Nasal cavity respiratory epithelium epithelial cell of viscerocranial mucosa (primary cell): ENCODE measurements around the gene BOD1L2. TPM values are rescaled to one million over a fixed set of nuclear protein-coding genes. Genes with fewer than 3 reads are reported as not detected.

Experiments
- total RNA-seq: library from RNA; depleted of rRNA; stranded (reverse); fragments of >200 nt; gene quantifications from 2 replicates; pipeline ENCODE4 v1.2.3, GENCODE V29; 2014

The BOD1L2 gene
- total RNA-seq: not detected in 2 replicates

GRCh38 chr18:57146956-57147636 lies at the start of gene BOD1L2:
Gene BOD1L2 (plus strand): TSS chr18:57147087. CDS start chr18:57147313, 226 bp downstream.

Other genes with a start within 250 kb of the BOD1L2 start
- gene ST8SIA3, start 205.5 kb downstream of the BOD1L2 start, total RNA-seq: not detected in 2 replicates